Naive thymus-derived CD8-positive, alpha-beta T cell (primary cell): Measurements from ENCODE around the gene WNT1. TPM values are rescaled to one million over a fixed set of nuclear protein-coding genes. Genes with fewer than 3 reads are reported as not detected.

Source experiments
- ATAC-seq, 2 donors: fragments of 150-1000 bp; cut with Tn5 transposase in 1 of 2; sonication (Bioruptor Pico), chemical (Tn5 transposase) in 1 of 2; 1 replicate in 1 of 2; 2 replicates in 1 of 2; pipeline ENCODE4 v1.10.0; 2021; ENCODE audit warnings: mild to moderate bottlenecking in 2 of 2, moderate library complexity in 2 of 2
- POLR2A ChIA-PET: fragments of 350-600 bp; sonication (Branson Sonifier 250); formaldehyde crosslinking; loops from one replicate; lab custom pipeline; 2021; ENCODE audit warnings: antibody characterized with exemption; lab: Charles Lee
- DNase-seq, 10 donors: peaks; one replicate each; pipeline versions ENCODE4 v3.0.0 to v3.0.0-alpha.2; 2020 to 2022
- H3K27ac Mint-ChIP-seq, 10 donors: one replicate each; pipeline ENCODE4 v1.8.0; 2020 to 2022; ENCODE audit warnings: mild to moderate bottlenecking in 10 of 10, mixed read lengths in 10 of 10, moderate library complexity in 4 of 10, inconsistent platforms in 1 of 10
- H3K27me3 Mint-ChIP-seq, 5 donors: one replicate each; pipeline ENCODE4 v1.8.0; 2021 to 2022; ENCODE audit warnings: mixed read lengths in 5 of 5
- H3K36me3 Mint-ChIP-seq, 3 donors: one replicate each; pipeline ENCODE4 v1.8.0; 2020 to 2022; ENCODE audit warnings: mixed read lengths in 3 of 3, mild to moderate bottlenecking in 2 of 3, inconsistent platforms in 1 of 3
- H3K4me1 Mint-ChIP-seq, 4 donors: one replicate each; pipeline ENCODE4 v1.8.0; 2021 to 2022; ENCODE audit warnings: mixed read lengths in 4 of 4
- H3K4me3 Mint-ChIP-seq, 10 donors: one replicate each; pipeline ENCODE4 v1.8.0; 2020 to 2022; ENCODE audit warnings: mild to moderate bottlenecking in 10 of 10, mixed read lengths in 10 of 10, moderate library complexity in 6 of 10, inconsistent platforms in 1 of 10
- H3K9me3 Mint-ChIP-seq, 9 donors: one replicate each; pipeline ENCODE4 v1.8.0; 2020 to 2022; ENCODE audit warnings: mixed read lengths in 9 of 9, mild to moderate bottlenecking in 3 of 9, inconsistent platforms in 1 of 9, moderate library complexity in 1 of 9
- polyA plus RNA-seq, 3 donors: library from polyadenylated mRNA; unstranded; fragments of 300-500 nt; fragmentation: Illumina TruSeq; gene quantifications; one replicate each; pipeline ENCODE4 v1.2.3, GENCODE V29; 2021
- total RNA-seq, 8 experiments: library from RNA in 2 of 8; stranded (reverse) in 2 of 8; gene quantifications; one replicate each; pipeline ENCODE4 v1.2.3 and lab custom pipeline; 2021 to 2026

WNT1 gene
- total and polyA plus RNA-seq, 5 experiments from 2014 or later = 0.23 to 1.2 (median 0.49) TPM

DNA sequence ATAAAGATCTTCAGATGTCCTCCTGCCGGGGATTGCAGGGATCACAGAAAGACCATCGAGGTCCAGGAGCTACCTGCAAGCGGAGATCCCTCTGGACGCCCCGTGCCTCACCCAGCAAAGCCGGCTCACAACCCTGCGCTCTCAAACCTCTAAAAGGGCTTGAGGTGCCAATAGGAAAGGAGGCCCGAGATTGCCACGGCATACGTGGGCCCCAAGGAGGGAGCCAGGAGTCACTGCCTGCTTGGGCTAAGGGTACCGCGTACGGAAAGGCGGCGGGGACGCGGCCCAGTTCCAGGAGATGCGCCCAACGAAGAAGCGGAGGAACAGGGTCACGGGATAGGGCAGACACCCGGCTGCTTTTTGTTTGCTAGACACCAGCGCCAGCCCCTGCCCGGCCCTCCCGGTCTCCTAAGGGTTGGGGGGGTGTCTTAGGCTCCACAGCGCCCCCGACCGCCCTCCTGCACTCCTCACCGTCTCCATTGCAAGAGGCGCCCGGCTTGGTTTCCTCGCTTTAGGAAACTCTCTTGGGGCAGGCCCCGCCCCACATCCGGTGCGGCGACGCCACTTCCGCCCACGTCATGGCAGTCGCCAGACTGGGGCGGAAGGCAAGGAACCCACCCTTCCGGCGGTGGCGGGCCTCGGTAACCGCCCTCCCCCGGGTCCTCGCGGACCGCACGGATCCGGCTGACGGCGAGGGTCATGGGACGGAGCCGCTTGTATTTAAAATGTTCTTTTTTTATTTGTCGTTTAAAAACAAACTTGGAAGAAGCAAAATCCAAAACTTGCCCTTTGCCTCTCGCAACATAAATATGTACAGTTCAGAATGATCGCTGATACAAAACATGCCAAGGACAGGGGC is 40.4 kb downstream of the WNT1 start, which contains the start of gene PRKAG1:
Gene PRKAG1 (minus strand): TSS at position 516 of the 859 bp plus-strand sequence. CDS start 36 bp downstream, at position 480.
- Mint-ChIP-seq H3K36me3 (peaks cover 8 to 40% (median 9%) of the 10 kb centered on the region in 3 donors), H3K4me1 (peaks cover 24 to 45% (median 40%) of the 10 kb centered on the region in 4 donors), H3K4me3 (peak within 1 kb of the TSS; percentile 89 to 98 (median 93)), H3K27ac (peak within 1 kb of the TSS; percentile 97 to 100 (median 99)), H3K27me3 (no peaks in the 10 kb centered on the region), H3K9me3 (no peaks in the 10 kb centered on the region)
- ATAC-seq = peak; percentile 89 to 92
- DNase-seq = peak; percentile 91 to 98 (median 96)
- POLR2A ChIA-PET = interaction anchor here (0.8 to 1.7 kb wide), 7 partner anchors 19 to 167 kb away, joined by 3 to 5 read pairs (median 4); partner anchors contain the start of genes DDN, DDX23 and TUBA1B

DNA sequence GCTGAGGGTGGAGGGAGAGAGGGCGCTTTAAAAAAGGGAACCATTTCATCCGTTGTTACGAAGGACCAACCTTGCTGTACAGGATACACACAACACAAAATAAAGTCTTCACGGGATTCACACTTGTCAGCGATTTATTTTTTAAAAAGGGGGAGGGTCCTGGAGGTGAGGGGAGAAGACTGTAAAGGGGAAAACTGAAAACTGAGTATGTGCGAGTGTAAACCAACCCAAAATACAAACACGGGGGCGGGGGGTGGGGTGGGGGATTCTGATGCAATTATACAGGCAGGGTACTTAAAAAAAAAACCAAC is 41.0 kb downstream of the WNT1 start:
- H3K27ac Mint-ChIP-seq = peak overlapping the region; percentile 97 to 100 (median 99)
- H3K36me3 Mint-ChIP-seq = peaks cover 8 to 42% (median 9%) of the 10 kb centered on the region in 3 donors
- DNase-seq (no peak), ATAC-seq (peak in 1 of 2 donors; percentile 40)
- H3K9me3 Mint-ChIP-seq = no peaks in the 10 kb centered on the region
- H3K4me3 Mint-ChIP-seq = peak overlapping the region; percentile 89 to 98 (median 93)
- POLR2A ChIA-PET = interaction anchor here (0.6 to 1.8 kb wide), 7 partner anchors 19 to 168 kb away, joined by 3 to 8 read pairs (median 5); partner anchors contain the start of genes DDX23, KMT2D and TUBA1B
- H3K27me3 Mint-ChIP-seq = no peaks in the 10 kb centered on the region
- peaks cover 24 to 45% (median 40%) of the 10 kb centered on the region in 4 donors for H3K4me1 Mint-ChIP-seq

- Mint-ChIP-seq H3K27me3 (no peaks in the 10 kb centered on the region), H3K4me3 (peak overlapping the region; percentile 65 to 95 (median 92)), H3K9me3 (no peaks in the 10 kb centered on the region), H3K4me1 (peaks cover 24 to 42% (median 38%) of the 10 kb centered on the region in 4 donors), H3K36me3 (peaks cover 8 to 48% (median 9%) of the 10 kb centered on the region in 3 donors), H3K27ac (peak overlapping the region; percentile 97 to 100 (median 98))
- DNase-seq (peak in 5 of 10 donors; percentile 17 to 33 (median 18)), ATAC-seq (no peak)
- POLR2A ChIA-PET = interaction anchor here (0.6 to 1.8 kb wide), 10 partner anchors 12 to 168 kb away, joined by 3 to 8 read pairs (median 4); partner anchors contain the start of genes DDX23, KMT2D, RHEBL1 and TUBA1B
Measured at GRCh38 chr12:49019443-49020324, 41.6 kb downstream of the WNT1 start.

GRCh38 chr12:49020441-49020840 is 42.3 kb downstream of the WNT1 start:
- POLR2A ChIA-PET = interaction anchor here (0.6 to 1.8 kb wide), 5 partner anchors 11 to 169 kb away, joined by 3 to 8 read pairs (median 5); partner anchors contain the start of genes DDX23 and RHEBL1
- Mint-ChIP-seq H3K27me3 (no peaks in the 10 kb centered on the region), H3K4me3 (no peak overlapping the region), H3K4me1 (peaks cover 24 to 37% (median 34%) of the 10 kb centered on the region in 4 donors), H3K27ac (peak overlapping the region in 9 of 10 donors; percentile 22 to 92 (median 77)), H3K36me3 (peaks cover 7 to 50% (median 8%) of the 10 kb centered on the region in 3 donors), H3K9me3 (no peaks in the 10 kb centered on the region)
- ATAC-seq (no peak), DNase-seq (no peak)

GRCh38 chr12:49021292-49021915 is 43.3 kb downstream of the WNT1 start:
- no peak for DNase-seq
- H3K36me3 Mint-ChIP-seq = peaks cover 5 to 54% (median 5%) of the 10 kb centered on the region in 3 donors
- no peak for ATAC-seq
- peaks cover 21 to 30% (median 25%) of the 10 kb centered on the region in 4 donors for H3K4me1 Mint-ChIP-seq
- POLR2A ChIA-PET = interaction anchor here (0.5 to 1.7 kb wide), 4 partner anchors 8 to 90 kb away, joined by 3 to 6 read pairs (median 4); partner anchors contain the start of gene LMBR1L
- H3K4me3 Mint-ChIP-seq = no peak overlapping the region
- H3K9me3 Mint-ChIP-seq = no peaks in the 10 kb centered on the region
- H3K27ac Mint-ChIP-seq = peak overlapping the region; percentile 3 to 94 (median 82)
- H3K27me3 Mint-ChIP-seq = no peaks in the 10 kb centered on the region

- POLR2A ChIA-PET = interaction anchor here (0.8 to 1.8 kb wide), 3 partner anchors 9 to 88 kb away, joined by 3 to 4 read pairs (median 4); partner anchors contain the start of gene LMBR1L
- peak overlapping the region in 9 of 10 donors; percentile 60 to 94 (median 88) for H3K27ac Mint-ChIP-seq
- no peak overlapping the region for H3K4me3 Mint-ChIP-seq
Measured at GRCh38 chr12:49022558-49023178, 44.5 kb downstream of the WNT1 start.

GRCh38 chr12:49023812-49024211 is 45.7 kb downstream of the WNT1 start:
- no peaks in the 10 kb centered on the region for H3K9me3 Mint-ChIP-seq
- no peak for ATAC-seq
- peaks cover 0 to 72% (median 7%) of the 10 kb centered on the region in 3 donors for H3K36me3 Mint-ChIP-seq

More at GRCh38 chr12:49022558-49023178, 44.5 kb downstream of the WNT1 start:
- Mint-ChIP-seq H3K9me3 (no peaks in the 10 kb centered on the region), H3K4me1 (peaks cover 14 to 17% (median 16%) of the 10 kb centered on the region in 4 donors), H3K36me3 (peaks cover 0 to 61% (median 6%) of the 10 kb centered on the region in 3 donors), H3K27me3 (no peaks in the 10 kb centered on the region)
- DNase-seq = no peak
- no peak for ATAC-seq

GRCh38 chr12:49024543-49024942 is 46.4 kb downstream of the WNT1 start:
- no peaks in the 10 kb centered on the region for H3K9me3 Mint-ChIP-seq
- peak overlapping the region in 7 of 10 donors; percentile 25 to 94 (median 64) for H3K27ac Mint-ChIP-seq
- no peaks in the 10 kb centered on the region for H3K27me3 Mint-ChIP-seq
- ATAC-seq (no peak), DNase-seq (no peak)
- H3K4me1 Mint-ChIP-seq = peaks cover 5 to 12% (median 7%) of the 10 kb centered on the region in 4 donors
- H3K4me3 Mint-ChIP-seq = no peak overlapping the region
- POLR2A ChIA-PET = interaction anchor here (1.8 kb wide), 1 partner anchor 9 kb away, joined by 4 read pairs; no protein-coding TSS in a partner anchor
- H3K36me3 Mint-ChIP-seq = peaks cover 0 to 79% (median 7%) of the 10 kb centered on the region in 3 donors

More at GRCh38 chr12:49023812-49024211, 45.7 kb downstream of the WNT1 start:
- POLR2A ChIA-PET = interaction anchor here (1.8 kb wide), 1 partner anchor 10 kb away, joined by 4 read pairs; no protein-coding TSS in a partner anchor
- H3K4me1 Mint-ChIP-seq = peaks cover 9 to 13% (median 11%) of the 10 kb centered on the region in 4 donors
- no peak for DNase-seq
- H3K27me3 Mint-ChIP-seq = no peaks in the 10 kb centered on the region
- peak overlapping the region in 2 of 10 donors; percentile 84 to 94 for H3K27ac Mint-ChIP-seq
- H3K4me3 Mint-ChIP-seq = no peak overlapping the region

DNA sequence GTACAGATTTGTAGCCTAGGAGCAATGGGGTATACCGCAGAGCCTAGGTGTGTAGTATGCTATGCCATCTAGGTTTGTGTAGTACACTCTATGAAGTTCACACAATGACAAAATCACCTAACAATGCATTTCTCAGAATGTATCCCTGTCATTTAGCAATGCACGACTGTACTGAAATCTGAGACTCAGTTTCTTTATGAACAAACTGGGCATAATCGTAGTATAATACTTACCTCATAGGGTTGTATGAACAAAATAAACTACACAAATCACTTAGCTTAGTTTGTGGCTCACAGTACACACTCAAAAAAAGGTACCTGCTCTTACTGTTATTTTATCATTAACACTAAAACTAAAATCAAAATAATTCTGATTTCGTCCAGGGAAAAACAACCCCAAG is 47.3 kb downstream of the WNT1 start:
- POLR2A ChIA-PET = no interaction called here
- H3K4me1 Mint-ChIP-seq = peaks cover 0 to 7% (median 2%) of the 10 kb centered on the region in 4 donors
- no peaks in the 10 kb centered on the region for H3K9me3 Mint-ChIP-seq
- H3K4me3 Mint-ChIP-seq = no peak overlapping the region
- H3K36me3 Mint-ChIP-seq = peaks cover 0 to 83% (median 7%) of the 10 kb centered on the region in 3 donors
- H3K27ac Mint-ChIP-seq = peak overlapping the region in 2 of 10 donors; percentile 55 to 73
- no peak for DNase-seq
- no peak for ATAC-seq
- no peaks in the 10 kb centered on the region for H3K27me3 Mint-ChIP-seq

DNA sequence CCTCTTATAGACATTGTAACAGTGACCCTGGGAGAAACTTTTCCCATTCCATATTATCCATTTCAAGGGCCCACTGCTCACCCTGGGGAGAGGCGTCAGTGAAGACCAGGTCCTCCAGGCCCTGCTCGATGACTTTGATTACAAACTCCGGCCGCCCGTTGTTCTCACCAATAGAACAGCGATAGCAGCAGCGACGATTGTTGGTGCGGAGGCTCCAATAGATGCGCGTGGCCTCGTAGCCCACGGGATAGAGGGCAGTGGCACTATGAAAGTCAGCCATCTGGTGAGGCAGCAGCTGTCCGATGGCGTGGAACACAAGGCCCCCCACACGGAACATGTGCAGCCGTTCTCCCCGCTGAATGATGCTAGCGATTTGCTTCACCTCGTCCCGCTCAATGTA is 48.0 kb downstream of the WNT1 start:
- ATAC-seq (no peak), DNase-seq (no peak)
- H3K27ac Mint-ChIP-seq = peak overlapping the region in 4 of 10 donors; percentile 41 to 60 (median 54)
- H3K9me3 Mint-ChIP-seq = no peaks in the 10 kb centered on the region
- H3K4me3 Mint-ChIP-seq = no peak overlapping the region
- H3K4me1 Mint-ChIP-seq = peaks cover 0 to 7% (median 3%) of the 10 kb centered on the region in 4 donors
- peaks cover 0 to 79% (median 7%) of the 10 kb centered on the region in 3 donors for H3K36me3 Mint-ChIP-seq
- POLR2A ChIA-PET = no interaction called here
- no peaks in the 10 kb centered on the region for H3K27me3 Mint-ChIP-seq
